Cardiac septum (tissue), 1 donor: ENCODE results near the gene ETV1. TPM values are rescaled to one million over a fixed set of nuclear protein-coding genes. Genes with fewer than 3 reads are reported as not detected.

Experiments used
- DNase-seq: peaks from one replicate; pipeline ENCODE4 v3.0.0-alpha.2; 2020; ENCODE audit warnings: low spot score
- intact Hi-C: fragments of 100-400 bp; cut with DNase I; formaldehyde crosslinking; loops from one replicate; pipeline ENCODE4 v1.14.0; 2022
- total RNA-seq: library from RNA; stranded (reverse); fragmentation: NEBNext Ultra II Directional; extraction: Animal tissue kit (Norgen Biotek cat#: 25700); gene quantifications from one replicate; pipeline ENCODE4 v1.2.1, GENCODE V29; 2021
- donor health status: DM: no; HTN: no; CAD: no.

The ETV1 gene
- total RNA-seq, 1 donor from 2014 or later: 165 TPM

- no peak for DNase-seq
- intact Hi-C loops: no loop called here
These were observed 143.1 kb downstream of the ETV1 start for GRCh38 chr7:13846386-13846785.

GRCh38 chr7:13845601-13846000 is 143.9 kb downstream of the ETV1 start:
- DNase-seq: no peak
- intact Hi-C loops: no loop called here

GRCh38 chr7:13844954-13845353 is 144.5 kb downstream of the ETV1 start:
- intact Hi-C loops: no loop called here
- no peak for DNase-seq

- DNase-seq: no peak
- intact Hi-C loops: no loop called here
These were observed 148.2 kb downstream of the ETV1 start for GRCh38 chr7:13841284-13841683.
